Measurements from ENCODE around the gene PLEKHA1. TPM values are rescaled to one million over a fixed set of nuclear protein-coding genes. Genes with fewer than 3 reads are reported as not detected.

PLEKHA1 gene
- total and polyA plus RNA-seq, 2 of the 13 experiments (the other 11 are each of a cell fraction or from before 2014, with no cell fraction given): 32.2 to 53.3 TPM

DNA sequence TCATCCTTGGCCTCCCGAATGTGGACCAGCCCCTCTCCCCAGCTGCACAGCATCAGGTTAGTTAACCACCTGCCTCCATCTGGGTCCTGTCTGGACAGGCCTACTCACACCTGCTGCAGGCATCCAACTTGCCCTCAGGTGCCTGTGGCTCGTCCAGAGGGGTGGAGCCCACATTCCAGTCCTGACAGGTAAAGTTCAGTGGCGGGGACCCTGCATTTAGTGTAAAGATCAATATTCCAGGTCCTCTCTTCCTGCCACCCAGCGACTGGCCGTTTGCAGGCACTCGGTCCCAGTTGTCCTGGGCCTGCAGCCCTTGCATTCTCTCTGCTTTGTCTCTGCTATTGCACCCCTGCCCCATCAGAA, 101.8 kb downstream of the PLEKHA1 start (continued):
- no peak for TF ChIP-seq STAT6 (CRISPR knock-in tag; IDR thresholded peaks at IDR 0.05; ENCODE audit: borderline replicate concordance)
- no peak for TF ChIP-seq ZNF839 (CRISPR knock-in tag; IDR thresholded peaks at IDR 0.05; ENCODE audit: borderline replicate concordance)

DNA sequence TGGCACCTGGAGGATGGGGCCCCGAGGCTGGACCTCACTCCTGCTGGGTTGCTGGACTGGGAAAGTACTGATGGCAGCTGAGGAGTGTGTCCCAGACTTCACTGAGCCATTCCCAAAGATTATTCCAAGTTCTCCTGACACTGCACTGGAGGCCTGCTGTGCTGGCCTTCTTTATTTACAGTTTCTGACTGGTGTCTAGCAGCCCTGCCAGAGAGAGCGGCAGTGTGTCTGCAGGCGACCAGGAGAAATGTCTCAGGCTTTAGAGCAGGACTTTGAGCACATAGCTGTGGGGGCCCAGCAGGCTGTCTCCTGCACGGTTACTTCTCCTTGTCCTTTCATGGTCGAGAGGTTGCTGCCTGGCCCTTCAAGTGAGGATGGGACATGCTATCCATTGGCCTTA, 102.9 kb downstream of the PLEKHA1 start:
- ChIA-PET POLR2A (no interaction called here), CTCF (ENCODE audit: low intra/inter-chr PET ratio, low total read pairs) (no interaction called here)
- H4K20me1 ChIP-seq (ENCODE audit: insufficient read depth, low read length): no peaks in the 10 kb centered on the region
- H3K9me3 ChIP-seq (ENCODE audit: low read length): no peaks in the 10 kb centered on the region
- H3K4me3 ChIP-seq (replicated peaks in 1 of 3; ENCODE audit: insufficient read depth in 1 of 3, low read depth in 2 of 3, low read length in 3 of 3): no peak overlapping the region
- ATAC-seq (peak; percentile 43; the same call in 1 of the 3 replicates), DNase-seq (ENCODE audit: low spot score) (no peak), FAIRE-seq (no peak)
- BruUV-seq (replicated peaks): no TSS peak
- H3K36me3 ChIP-seq (replicated peaks in 1 of 2; ENCODE audit: control insufficient read depth in 1 of 2, insufficient read depth in 2 of 2, low read length in 2 of 2): no peaks in the 10 kb centered on the region
- H3K27ac ChIP-seq (ENCODE audit: extremely low read length, insufficient read depth, low read length): no peak overlapping the region
- H3K9ac ChIP-seq (ENCODE audit: insufficient read depth, low read depth, low read length): no peak overlapping the region
- 0 out of 2 replicates have a peak, but pooled peaks cover 8% of the 10 kb centered on the region for H3K4me1 ChIP-seq (ENCODE audit: insufficient read depth, low read length)
- no peak overlapping the region for H3K4me2 ChIP-seq (ENCODE audit: low read depth, low read length)
- H3K27me3 ChIP-seq (ENCODE audit: control insufficient read depth in 1 of 2, insufficient read depth in 2 of 2, low read length in 2 of 2): peaks cover 3 to 50% of the 10 kb centered on the region in 2 experiments; a peak in 4 of 5 replicates
- WGBS (ENCODE audit: low lambda C conversion rate): 22% methylated on average over 4 of the region's 5 CpGs
- H2AFZ ChIP-seq (ENCODE audit: low read length): no peak overlapping the region
- intact Hi-C loops (cut with micrococcal nuclease; ENCODE audit: unreplicated experiment) (no loop called here), in situ Hi-C loops (cut with HindIII; ENCODE audit: extremely low pct_ligation_motif_present, low pct_unique_long_range_greater_than_20kb) (no loop called here)
- TF ChIP-seq ZFAT (CRISPR knock-in tag; conservative IDR thresholded peaks at IDR 0.05) (no peak), SP4 (CRISPR knock-in tag; IDR thresholded peaks at IDR 0.05) (no peak), KLF9 (CRISPR knock-in tag; IDR thresholded peaks at IDR 0.05; ENCODE audit: low read depth) (no peak), CCAR2 (optimal IDR thresholded peaks at IDR 0.05; ENCODE audit: low read depth, low read length) (no peak), POLR2AphosphoS5 (IDR thresholded peaks at IDR 0.05; ENCODE audit: low read depth, low read length) (no peak), JUNB (CRISPR knock-in tag; IDR thresholded peaks at IDR 0.05; ENCODE audit: borderline replicate concordance) (no peak), CBX1 (IDR thresholded peaks at IDR 0.05; ENCODE audit: low read depth) (no peak), MEIS1 (CRISPR knock-in tag; IDR thresholded peaks at IDR 0.05; ENCODE audit: borderline replicate concordance) (no peak)
- TF ChIP-seq, protein P1, sequence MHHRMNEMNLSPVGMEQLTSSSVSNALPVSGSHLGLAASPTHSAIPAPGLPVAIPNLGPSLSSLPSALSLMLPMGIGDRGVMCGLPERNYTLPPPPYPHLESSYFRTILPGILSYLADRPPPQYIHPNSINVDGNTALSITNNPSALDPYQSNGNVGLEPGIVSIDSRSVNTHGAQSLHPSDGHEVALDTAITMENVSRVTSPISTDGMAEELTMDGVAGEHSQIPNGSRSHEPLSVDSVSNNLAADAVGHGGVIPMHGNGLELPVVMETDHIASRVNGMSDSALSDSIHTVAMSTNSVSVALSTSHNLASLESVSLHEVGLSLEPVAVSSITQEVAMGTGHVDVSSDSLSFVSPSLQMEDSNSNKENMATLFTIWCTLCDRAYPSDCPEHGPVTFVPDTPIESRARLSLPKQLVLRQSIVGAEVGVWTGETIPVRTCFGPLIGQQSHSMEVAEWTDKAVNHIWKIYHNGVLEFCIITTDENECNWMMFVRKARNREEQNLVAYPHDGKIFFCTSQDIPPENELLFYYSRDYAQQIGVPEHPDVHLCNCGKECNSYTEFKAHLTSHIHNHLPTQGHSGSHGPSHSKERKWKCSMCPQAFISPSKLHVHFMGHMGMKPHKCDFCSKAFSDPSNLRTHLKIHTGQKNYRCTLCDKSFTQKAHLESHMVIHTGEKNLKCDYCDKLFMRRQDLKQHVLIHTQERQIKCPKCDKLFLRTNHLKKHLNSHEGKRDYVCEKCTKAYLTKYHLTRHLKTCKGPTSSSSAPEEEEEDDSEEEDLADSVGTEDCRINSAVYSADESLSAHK (CRISPR knock-in tag; IDR thresholded peaks at IDR 0.05; ENCODE audit: borderline replicate concordance): no peak
- no peaks in the 10 kb centered on the region for H3K79me2 ChIP-seq (ENCODE audit: insufficient read depth, low read length)
